Activated CD4-positive, alpha-beta T cell treated with anti-CD3 and anti-CD28 coated beads, Interleukin-2, amount 50 U/mL, for 4 hours (primary cell): ENCODE data around the gene CYB5D1.
A peak's percentile ranks its signal among the peaks of the same experiment; 100 is the strongest.

Experiments used
- DNase-seq, 2 experiments: peaks; one replicate each; pipeline ENCODE4 v3.0.0-alpha.2; 2020

CYB5D1 gene

GRCh38 chr17:7833795-7834541 is 23.8 kb upstream of the CYB5D1 start, which contains the start of gene KDM6B:
KDM6B (plus strand) TSS chr17:7834217; CDS start chr17:7845555, 11,338 bp downstream.
- peak; percentile 83 for DNase-seq

DNA sequence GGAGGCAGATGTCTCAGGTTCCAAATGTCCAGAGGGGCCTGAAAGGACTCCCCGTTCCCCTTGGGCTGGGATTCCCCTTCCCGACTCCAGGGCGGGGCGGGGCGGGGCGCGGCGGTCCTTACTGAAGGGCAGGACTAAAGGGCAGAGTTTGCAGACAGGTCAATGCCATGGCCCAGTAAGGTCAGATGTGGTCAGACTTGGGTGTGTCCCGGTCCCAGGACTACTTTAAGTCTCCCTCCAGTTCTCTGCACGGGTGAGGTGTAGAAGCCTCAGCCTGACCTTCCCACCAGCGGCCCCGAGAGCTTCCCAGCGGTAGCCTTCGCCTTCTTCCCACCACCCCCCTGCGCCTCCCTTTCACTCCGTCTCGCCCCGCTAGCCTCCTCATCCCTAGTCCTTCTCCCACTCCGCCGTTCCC is 23.3 kb upstream of the CYB5D1 start:
- DNase-seq = peak in 1 of 2 experiments; percentile 31

GRCh38 chr17:7834957-7835813 is 22.6 kb upstream of the CYB5D1 start:
- peak; percentile 82 to 86 for DNase-seq

DNA sequence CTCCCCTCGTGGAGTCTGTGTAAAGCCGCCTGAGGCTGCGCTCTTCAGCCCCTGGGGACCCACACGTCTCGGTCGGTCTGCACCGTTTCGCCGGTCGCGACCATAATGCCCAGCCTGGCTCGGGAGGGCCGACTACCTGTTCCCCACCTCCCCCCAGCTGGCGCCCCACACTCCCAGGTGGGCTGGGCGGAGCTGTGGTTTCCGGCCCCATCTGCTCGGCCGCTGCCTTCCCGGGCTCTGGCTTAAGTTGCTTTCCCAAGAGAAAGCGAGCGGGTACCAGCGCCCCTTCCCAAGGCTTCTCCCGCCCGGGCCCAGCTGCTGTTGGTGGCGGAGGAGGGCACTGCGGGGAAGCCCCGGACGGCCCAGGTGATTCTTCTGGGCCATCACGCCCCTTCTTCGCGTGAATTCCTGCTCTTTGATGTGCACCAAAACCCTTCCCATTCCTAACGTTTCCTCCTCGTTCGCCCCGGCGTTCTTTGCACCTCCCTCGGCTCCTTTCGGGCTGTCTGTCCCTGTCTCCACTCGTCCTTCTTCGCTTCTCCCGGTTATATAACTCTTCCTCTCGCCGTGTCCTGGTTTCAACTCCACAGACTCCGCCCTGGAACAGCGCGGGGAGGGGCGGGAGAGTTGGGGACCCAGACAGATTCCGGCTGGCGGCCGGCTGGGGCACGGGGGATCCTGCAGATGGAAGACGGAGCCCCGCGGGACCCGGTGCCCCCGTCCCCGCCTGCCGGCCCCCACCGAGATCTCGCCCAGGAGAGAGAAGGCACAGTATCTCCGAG is 21.8 kb upstream of the CYB5D1 start:
- peak; percentile 24 to 34 for DNase-seq

DNA sequence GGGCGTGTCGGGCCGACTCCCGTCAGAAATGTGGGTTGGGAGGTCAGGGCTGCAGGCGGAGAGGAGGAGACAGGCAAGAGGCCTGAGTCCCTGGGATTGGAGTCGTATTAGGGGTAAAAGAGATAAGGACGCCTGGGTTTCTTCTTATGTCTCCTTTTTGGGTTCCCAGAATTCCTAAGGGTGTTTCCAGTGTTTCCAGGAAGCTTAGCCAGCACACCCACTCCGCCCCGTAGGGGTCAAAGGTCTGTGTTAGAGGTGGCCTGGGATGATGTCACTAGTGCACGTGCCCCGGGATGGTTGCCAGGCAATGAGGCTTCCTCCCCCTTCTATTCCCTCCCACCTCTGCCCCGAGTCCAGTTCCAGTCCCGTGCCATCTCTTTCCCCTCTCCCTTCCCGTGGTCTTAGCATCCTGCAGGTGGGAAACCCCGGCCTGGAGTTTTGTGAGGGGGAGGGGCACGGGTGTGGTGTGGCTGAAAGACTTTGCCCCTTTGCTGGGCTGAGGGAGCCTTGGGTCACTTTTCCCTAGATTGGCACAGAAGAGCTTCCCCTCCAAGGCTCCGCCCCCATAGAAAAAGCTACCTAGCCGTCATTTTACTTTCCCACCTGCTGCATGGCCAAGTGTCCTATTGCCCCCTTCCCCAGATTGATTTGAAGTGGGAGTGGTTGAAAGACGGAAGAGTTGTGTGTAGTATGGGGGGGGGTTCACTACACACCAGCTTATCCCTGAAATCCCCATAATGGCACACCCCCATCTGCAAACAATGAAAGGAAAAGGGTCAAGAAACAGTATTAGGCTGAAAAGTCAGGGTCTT is 21.0 kb upstream of the CYB5D1 start:
- DNase-seq = peak; percentile 47 to 49

GRCh38 chr17:7837408-7838088 is 20.3 kb upstream of the CYB5D1 start:
- DNase-seq = no peak

GRCh38 chr17:7838090-7839075 is 19.4 kb upstream of the CYB5D1 start:
- peak; percentile 28 to 40 for DNase-seq

DNA sequence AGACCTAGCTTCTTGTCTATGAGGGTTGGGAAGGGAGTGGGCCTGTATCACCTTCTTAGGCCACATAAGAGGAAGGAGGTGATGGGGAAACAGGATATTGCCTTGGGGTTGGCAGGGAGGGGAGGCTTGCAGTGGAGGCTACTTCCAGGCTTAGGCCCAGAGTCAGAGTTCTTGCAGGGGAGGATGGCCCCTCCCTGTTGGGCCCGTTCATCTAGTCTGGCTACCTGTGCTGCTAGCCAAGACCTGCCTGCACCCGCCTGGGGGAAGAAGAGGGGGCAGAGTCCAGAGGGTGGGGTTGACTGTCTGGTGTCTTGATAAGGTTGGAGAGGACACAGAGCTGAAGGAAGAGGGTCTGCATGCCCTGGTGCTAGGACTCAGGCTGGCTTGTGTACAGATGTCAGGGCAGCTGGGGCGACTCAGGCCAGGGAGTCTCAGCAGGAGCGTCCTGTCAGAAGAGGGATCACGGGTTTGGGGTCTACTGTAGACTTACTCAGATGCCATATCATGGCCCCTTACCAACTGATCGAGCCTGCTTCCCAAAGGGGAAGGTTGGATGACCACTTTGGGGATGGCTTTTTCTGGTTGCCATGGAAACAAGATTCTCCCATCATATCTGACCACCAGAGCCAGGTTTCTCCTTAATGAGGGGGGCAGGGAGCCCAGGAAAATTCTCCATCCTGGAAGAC is 18.5 kb upstream of the CYB5D1 start:
- DNase-seq = no peak

DNA sequence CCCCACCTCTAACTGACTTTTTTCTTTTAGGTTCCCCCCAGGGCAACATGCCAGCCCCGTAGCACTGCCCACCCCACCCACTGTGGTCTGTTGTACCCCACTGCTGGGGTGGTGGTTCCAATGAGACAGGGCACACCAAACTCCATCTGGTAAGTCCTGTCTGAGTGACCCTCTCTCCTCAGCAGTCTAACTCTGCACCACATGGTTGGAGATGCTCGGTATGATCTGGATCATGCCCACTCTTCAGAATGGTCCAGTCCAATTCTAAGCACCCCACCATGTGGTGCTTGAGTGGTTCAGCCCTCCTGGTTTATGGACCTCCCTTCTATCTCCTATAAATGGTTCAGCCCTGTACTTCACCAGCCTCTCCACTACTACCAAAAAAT is 17.9 kb upstream of the CYB5D1 start:
- DNase-seq = no peak

GRCh38 chr17:7840441-7840840 is 17.4 kb upstream of the CYB5D1 start:
- no peak for DNase-seq

DNA sequence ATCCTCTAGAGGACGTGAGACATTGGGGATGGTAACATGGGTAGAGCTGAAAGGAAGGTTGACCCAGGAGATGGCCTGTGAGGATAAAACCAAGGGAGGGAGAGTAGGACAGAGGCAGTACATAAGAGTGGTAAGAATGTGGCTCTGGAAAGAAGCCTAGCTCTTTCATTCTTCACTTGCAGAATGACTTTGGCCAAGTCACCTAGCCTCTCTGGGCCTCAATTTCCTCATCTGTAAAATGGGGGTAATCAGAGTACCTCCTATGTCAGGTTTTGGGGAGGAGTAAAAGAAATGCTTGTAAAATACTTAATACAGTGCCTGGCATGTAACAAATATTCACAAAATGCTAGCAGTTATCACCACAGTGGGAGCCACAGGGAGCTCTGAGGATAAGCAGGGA is 16.9 kb upstream of the CYB5D1 start:
- DNase-seq = no peak

GRCh38 chr17:7841396-7841914 is 16.3 kb upstream of the CYB5D1 start:
- DNase-seq = peak; percentile 97 to 98

DNA sequence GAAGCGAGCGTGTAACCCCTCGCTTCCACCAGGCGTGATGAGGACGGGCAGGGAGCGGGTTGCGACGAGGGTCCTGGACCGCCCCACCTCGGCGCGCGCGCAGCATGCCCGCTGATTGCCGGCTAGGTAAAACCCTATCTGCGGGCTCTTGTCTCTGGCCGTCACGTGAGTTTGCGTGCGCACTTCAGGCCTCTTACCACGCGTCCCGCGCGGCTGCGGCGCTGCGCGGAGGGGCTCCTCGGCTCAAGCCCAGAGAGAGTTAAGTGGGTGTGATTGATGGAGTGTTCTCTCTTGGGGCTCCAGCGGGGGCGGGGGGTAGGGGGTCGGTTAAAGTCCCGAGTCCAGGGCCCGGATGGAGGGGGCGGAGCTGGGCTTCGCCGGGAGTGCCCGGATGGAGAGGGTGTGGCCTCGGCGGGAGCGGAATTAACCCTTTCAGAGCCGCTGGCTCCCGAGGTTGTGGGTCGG is 15.9 kb upstream of the CYB5D1 start:
- DNase-seq = peak; percentile 83 to 84

DNA sequence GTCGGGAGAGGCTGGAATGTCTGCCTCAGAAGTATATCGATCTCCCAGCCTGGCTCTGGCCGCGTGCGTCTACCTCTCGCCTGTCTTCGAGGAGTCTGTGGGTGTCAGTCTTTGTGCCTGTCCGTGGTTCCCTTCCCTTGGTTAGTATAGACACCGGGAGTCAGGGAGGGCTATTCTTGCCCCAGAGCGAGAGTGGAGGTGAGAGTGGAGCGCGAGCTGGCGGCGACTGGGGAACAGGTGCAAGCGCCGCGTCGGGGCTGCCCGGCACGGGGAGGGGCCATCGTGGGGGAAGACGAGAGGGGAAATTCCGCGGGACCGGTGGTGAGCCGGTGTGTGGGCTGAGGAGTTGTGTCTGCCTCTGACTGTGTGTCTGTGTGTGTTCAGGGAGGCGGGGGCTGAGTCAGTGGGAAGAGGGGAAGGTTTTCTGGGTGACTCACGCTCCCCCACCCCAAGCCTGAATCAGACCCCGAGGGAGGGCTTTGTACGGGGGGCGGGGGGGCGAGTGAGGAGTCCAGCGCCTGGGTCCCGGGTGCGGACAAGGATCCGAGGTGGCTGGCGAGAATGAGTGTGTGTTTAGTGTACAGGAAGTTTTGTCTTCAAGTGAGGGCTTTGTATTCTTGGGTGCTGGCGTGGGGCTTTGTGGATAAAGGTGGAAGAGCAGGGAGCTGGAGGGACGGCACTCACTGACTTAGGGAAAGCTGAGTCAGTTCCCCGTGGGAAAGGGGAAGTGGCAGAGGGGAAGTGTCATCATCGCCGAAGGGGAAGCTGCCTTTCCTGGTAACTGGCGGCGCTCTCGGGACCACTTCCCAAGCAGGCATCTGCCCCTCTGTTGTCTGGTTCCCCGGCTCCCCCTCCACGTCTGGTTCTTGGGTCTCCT is 15.2 kb upstream of the CYB5D1 start:
- peak; percentile 98 to 99 for DNase-seq

DNA sequence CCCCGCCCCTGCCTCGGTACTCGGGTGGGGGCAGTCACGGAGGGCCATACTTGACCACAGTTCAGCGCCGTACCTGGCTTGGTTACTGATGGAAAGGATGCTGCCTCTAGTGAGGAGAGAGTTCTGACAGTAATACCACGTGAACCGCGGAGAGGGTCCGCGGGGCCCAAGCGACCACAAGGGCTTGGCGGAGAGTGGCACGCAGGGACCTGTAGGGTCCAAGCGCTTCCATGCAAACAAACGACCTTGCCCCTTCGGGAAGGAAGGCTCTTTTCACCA is 14.6 kb upstream of the CYB5D1 start:
- no peak for DNase-seq

GRCh38 chr17:7843536-7844291 is 14.1 kb upstream of the CYB5D1 start:
- peak; percentile 91 to 93 for DNase-seq

DNA sequence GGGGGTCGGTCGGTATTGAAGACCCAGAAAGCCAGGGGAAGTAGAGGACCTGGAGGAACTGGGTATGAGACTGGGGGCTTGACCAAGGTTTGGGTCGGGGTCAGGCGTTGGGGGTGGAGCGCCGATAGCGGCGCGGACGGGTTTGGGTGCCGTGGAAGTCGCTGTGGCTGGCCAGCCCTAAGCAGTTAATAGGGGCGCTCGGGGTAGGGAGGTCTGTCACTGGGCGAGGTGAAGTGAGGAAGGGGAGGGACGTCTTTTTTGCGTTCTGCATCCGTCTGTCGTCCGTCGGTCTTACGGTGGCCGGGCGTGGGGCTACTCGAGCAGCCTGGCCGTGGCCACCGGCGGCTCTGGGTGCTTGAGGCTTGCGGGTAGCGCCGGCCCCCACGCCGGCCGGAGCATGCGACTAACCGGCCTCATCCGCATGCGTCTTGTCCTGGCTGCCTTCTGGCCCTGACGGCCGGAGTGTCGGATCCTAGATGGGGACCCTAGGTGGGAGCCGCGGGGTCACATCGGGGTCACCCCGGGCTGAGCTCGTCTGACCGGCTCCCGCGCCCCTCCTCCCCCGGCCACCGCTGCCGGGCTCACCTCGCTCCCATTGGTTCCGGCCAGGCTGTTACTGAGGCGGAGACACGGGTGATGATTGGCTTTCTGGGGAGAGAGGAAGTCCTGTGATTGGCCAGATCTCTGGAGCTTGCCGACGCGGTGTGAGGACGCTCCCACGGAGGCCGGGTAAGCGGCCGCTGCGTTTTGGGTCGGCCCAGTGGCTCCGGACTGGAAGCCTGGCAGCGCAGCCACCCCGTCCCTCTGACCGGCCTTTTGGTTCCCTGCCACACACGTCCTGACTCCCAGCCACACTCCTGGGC is 13.3 kb upstream of the CYB5D1 start:
- DNase-seq = peak; percentile 67 to 73
